Subcutaneous adipose tissue (tissue), 4 donors: ENCODE measurements around the gene VARS2. TPM values are rescaled to one million over a fixed set of nuclear protein-coding genes. Genes with fewer than 3 reads are reported as not detected.

Experiments used
- CTCF ChIP-seq: fragments of 450-650 bp; IDR thresholded peaks from one replicate; pipeline ENCODE4 v1.5.1; 2016; ENCODE audit warnings: low read depth, mild to moderate bottlenecking, control low read depth, antibody characterized with exemption, moderate library complexity
- total RNA-seq, 4 donors: library from RNA; depleted of rRNA; stranded (reverse); fragments of >200 nt; gene quantifications; one replicate each; pipeline ENCODE4 v1.1.0, GENCODE V29; 2016

VARS2 gene
- total RNA-seq, 4 donors from 2014 or later: 9.1 to 40.3 (median 10.8) TPM

- no peak for TF ChIP-seq CTCF
Observed at GRCh38 chr6:30882759-30883684, 31.0 kb upstream of the VARS2 start.

GRCh38 chr6:30883685-30884520, 30.1 kb upstream of the VARS2 start, which contains the start of gene DDR1:
Gene DDR1 (plus strand): TSS chr6:30884519. CDS start chr6:30888730, 4,211 bp downstream.
- TF ChIP-seq CTCF: no peak

- no peak for TF ChIP-seq CTCF
Observed at GRCh38 chr6:30884521-30885480, 29.2 kb upstream of the VARS2 start.

GRCh38 chr6:30885481-30885998, 28.5 kb upstream of the VARS2 start:
- no peak for TF ChIP-seq CTCF

GRCh38 chr6:30885999-30886896, 27.8 kb upstream of the VARS2 start:
- TF ChIP-seq CTCF: no peak

- no peak for TF ChIP-seq CTCF
Observed at GRCh38 chr6:30886897-30887255, 27.2 kb upstream of the VARS2 start.
